Fibroblast of skin of left biceps (primary cell): ENCODE results near the gene MAT2B.
"Not testable (repeated sequence)": the region's sequence is repeated elsewhere in the genome, so short reads cannot be mapped to it uniquely, and the experiment has no call there.

Experiments used
- DNase-seq, 2 experiments: peaks; one replicate each; pipeline ENCODE4 v3.0.0-alpha.2; 2013; ENCODE audit warnings: low read depth in 2 of 2

The MAT2B gene

DNA sequence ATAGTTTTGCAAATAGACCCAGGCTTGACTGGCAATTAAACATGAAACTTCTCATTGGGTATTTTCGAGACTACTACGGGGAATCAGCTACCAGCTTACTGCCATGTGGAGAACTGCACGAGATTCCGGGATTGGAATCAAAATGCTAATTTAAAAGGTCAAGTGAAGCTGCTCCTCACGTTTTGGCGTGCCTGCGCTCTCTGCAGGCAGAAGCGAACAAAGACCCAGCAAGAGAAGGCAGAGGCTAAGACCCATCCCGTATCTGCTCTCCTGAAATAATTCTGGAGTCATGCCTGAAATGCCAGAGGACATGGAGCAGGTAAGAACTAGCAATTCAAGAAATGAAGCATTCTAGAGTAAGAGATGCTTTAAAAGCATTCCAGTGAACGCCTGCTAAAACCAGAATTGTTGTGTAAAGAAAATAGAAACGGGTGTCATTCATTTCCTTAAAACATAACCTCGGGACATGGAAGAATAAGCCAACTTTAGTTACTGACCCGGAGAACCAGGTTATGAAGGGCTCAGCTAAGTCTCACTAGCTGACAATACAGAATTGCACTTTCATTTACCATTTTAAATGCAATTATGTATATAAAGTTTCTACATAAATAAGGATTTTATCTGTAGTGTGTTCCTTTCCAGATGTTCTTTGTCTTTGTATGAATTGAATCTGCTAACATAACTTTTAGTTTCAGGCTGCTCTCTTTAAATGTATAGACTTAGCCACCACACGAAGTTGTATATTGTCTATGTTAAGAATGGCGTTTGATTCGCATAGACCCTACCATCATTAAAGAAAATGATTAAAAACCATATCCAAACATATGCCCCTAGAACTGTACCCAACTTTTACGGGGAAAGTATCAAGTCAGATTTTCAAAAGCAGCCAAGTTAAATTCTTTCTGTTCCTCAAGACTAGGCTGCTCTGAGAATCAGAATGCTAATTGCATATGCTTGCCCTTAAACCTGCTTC lies 2.0 kb upstream of the MAT2B start:
- peak; percentile 54 for DNase-seq

DNA sequence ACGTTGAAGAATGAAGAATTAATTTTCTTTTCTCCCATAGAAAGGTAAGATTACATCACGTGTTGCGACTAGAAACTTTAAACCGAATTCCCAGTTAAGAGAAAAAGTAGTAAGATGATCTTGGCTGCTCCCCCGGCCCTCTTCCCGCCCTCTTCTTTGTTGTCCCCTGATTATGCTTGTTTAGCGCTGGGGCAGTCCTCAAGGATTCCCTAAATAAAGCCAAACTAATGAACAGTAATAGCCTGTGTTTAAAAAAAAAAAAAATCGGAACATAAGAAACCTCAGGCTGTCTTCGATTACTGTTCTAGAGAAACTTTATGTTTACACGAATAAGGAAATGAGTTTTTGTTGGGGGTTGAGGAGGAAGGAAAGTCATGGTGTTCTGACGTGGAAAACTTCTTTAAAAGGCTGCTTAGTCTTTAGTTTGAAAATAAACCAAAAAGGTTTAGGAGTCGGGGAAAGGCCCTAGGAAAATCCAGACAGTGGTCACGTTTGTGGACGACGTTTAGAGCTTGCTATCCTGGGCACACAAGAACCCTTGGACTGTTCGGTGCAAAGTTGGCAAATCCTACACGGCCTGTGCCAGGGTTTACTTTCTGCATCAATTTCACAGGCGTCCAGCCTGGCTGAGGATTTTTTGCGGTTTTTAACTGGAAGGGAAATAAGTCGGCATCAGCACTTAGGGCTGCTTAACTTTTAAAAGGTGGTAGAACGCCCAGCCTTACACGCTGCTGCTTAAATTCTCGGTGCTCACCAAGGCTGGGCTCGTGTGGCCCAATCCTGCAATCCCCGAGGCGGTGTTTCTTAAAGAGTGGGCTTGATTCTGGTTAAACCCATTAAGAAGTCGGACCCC lies 1.1 kb upstream of the MAT2B start:
- no peak for DNase-seq

DNA sequence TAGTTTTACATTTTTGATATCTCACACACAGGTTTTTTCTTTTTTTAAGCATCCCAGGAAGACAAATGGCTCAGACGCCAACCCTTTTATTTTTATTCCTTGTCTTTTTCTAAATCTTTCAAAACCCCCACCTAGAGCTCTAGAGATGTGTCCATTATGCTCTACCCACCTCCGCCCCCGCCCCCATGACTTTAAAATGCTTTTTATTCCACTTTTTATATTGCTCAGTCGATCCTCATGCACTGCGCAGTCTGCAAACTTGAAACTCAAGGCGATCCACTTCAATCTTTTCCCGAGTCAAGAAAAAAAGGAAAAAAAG lies 411 bp upstream of the MAT2B start:
- no peak for DNase-seq

DNA sequence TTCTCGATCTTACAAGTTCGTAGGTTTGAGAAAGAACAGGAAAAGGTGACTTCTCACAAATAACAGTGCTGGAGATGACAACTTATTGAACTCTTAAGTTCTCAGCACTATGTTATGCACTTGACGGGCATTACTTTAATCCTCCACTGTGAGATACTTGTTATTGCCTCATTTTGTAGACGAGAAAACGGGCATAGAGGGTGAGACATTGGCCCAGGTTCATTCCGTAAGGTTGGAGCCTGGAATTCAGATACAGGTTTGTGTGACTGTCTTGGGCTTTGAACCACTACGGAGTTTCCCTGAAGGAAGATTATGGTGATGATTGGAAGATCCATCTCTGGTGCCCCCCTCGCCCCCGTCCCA lies 657 bp downstream of the MAT2B start:
- DNase-seq: no peak

DNA sequence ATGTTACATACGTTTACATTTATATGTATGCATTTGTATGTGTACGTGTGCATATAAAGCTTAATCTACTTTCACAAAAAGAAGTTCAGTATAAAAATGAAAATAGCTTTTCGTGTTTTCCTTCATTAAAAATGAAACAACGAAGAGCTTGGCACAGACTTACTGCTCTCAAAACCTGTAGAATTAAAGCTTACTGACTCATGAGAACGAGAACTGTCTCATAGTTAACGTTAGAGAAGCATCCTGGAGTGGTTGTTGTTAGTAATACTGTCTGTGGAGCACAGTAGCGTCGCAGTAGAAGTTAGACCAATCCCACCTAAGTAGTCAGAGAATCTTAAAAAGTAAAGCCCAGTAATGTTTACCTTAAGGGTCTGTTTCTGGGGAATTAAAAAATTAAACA lies 1.3 kb downstream of the MAT2B start:
- no peak for DNase-seq

DNA sequence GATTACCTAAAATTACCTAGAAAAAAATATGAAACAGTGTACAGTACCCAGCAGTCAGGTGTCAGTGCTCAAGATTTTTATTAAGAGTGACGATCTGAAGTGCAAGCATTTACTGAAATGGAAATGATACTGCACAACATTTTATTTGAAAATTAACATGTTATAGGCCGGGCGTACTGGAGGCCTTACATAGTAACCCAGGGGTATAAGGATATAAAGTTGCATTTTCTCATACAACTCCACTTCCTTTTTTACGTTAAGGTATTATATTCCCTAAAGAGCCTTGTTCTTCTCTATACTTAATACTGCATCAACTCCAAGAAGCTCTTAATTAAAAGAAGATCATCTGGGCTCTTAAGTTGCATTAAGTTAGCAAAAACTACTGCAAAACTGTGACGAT lies 3.3 kb downstream of the MAT2B start:
- no peak for DNase-seq

DNA sequence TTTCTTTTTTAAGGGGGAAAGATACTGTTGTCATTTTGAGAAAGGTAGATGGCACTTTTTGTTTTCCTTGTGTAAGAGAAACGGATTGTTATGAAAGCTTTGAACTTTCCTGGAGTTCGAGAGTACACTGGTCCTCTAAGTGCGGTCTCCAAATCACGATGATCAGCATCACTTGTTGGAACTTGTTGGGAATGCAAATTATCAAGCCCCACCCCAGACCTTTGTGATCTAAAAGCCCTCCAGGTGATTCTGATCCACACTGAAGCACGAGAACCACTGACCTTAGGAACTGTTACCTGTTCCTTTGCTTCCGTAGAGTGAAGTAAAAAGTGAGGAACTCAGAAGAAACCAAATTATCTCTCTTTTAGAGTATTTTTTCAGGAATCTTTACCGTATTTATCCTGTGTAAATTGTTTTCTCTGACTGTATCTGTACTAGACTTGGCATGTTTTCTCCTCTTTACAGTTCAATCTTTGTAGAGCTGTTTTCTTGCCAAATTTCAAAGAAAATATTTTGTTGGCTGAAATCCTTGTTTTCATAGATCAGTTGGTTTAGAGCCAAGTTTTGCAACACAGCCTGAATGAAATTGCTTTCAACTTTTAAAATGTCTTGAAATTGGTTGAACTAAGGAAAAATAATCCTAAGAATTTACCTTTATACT lies 4.0 kb downstream of the MAT2B start:
- peak in 1 of 2 experiments; percentile 66 for DNase-seq

DNA sequence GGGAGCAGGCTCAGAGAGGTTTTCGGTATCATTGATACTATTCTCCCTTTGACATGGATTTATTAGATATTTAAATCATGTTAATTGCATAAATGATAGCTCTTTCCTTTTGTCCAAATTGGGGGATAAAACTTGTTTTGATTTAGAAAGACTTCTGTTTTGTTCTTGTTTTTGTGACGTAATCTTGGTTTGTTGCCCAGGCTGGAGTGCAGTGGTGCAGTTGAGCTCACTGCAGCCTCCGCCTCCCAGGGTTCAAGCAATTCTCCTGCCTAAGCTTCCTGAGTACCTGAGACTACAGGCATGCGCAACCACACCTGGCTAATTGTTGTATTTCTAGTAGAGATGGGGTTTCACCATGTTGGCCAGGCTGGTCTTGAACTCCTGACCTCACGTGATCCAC lies 7.1 kb downstream of the MAT2B start:
- DNase-seq: no peak

DNA sequence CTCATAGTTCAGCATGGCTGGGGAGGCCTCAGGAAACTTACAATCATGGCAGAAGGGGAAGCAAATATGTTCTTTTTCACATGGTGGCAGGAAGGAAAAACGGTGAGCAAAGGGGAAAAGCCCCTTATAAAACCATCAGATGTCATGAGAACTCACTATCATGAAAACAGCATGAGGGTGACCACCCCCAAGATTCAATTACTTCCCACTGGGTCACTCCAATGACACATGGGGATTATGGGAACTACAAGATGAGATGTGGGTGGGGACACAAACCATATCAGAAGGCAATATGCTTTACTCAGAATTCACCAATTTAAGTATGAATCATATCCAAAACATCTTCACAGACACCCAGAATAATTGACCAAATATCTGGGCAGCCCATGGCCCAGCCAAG lies 19.7 kb downstream of the MAT2B start:
- no peak for DNase-seq

DNA sequence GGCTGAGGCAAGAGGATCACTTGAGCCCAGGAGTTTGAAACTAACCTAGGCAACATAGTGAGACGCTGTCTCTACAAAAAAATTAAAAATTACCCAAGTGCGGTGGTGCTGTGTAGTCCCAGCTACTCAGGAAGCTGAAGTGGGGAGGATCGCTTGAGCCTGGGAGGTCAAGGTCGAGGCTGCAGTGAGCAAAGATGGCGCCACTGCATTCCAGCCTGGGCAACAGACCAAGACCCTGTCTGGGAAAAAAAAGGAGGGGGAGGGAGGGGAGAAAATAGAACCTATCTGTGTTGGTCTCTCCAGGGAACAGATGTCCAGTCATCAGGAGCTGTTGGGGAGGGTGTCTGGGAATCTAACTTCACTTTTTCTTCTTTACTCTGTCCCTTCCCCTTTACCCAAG lies 24.3 kb downstream of the MAT2B start:
- no peak for DNase-seq

DNA sequence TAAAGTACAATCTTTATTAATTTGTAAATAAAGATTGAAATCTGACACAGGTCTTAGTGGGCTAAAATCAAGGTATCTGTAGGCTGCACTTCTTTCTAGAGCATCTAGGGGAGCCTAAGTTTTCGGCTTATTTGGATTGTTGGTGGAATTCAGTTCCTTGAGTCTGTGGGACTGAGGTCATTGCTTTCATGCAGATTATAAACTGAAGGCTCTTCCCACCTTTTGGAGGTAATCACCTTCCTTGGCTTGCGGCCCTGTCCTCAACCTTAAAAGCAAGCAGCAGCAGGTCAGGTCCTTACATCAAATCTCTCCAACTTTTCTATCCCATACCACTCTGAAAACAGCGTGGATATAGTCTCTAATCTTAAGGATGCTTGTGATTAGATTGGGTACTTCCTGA lies 25.9 kb downstream of the MAT2B start:
- DNase-seq: no peak

DNA sequence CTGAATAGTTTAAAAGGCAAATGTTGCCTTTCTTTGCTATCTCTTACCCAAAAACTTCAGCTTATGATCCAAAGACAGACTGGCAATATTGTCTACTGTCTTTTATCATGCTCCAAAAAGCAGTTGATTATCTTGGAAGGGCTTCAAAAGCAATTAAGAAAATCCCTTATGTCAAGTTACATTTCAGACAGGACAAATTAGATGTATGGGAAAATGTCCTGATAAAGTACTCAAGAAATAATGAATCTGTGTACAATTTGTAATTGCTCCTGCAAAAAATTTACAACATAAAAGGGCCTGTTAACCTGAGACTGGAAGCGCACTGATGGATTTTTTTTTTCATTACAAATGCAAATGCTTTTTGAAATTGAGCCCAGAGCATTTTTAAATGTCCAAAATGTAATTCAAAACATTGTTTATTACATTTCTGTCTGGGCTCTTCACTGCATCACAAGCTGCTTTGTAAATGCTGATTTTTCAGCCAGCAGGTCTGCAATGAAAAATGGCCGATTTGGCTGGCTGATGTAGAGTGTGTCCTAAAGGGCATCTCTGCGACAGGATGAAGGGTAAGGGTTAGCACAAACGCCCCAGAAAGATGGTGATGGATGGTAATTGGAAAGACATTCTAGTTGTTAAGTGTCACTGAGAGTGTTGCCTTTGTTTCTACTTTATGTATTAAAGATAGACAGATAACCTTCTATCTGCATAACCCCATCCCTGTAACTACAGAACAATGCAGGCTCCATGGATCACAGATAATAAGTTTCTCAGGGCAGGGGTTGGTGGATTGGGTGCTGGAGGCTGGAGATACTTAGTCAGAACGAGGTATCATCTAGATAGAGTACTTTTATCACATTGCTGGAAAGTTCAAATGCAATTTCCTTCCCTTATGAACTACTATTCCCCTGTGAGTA lies 27.0 kb downstream of the MAT2B start:
- no peak for DNase-seq

DNA sequence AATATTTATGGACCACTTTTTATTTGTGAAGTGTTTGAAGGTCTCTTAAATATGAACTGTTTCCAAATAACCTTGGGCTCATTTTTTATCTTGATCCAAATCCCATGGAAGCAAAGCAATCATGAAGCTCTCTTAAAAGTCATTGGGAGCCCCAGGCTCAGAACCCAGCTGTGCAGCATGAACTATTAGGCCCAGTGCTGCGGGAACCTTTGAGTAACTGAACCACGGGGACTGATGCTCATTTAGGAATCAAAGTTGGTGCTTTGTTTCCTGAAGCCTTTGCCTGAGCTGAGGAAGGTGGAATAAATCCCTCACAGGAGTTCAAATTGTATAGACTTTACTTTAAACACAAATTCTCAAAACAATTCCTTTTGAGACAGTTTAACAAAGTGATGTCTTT lies 27.8 kb downstream of the MAT2B start:
- DNase-seq: no peak

DNA sequence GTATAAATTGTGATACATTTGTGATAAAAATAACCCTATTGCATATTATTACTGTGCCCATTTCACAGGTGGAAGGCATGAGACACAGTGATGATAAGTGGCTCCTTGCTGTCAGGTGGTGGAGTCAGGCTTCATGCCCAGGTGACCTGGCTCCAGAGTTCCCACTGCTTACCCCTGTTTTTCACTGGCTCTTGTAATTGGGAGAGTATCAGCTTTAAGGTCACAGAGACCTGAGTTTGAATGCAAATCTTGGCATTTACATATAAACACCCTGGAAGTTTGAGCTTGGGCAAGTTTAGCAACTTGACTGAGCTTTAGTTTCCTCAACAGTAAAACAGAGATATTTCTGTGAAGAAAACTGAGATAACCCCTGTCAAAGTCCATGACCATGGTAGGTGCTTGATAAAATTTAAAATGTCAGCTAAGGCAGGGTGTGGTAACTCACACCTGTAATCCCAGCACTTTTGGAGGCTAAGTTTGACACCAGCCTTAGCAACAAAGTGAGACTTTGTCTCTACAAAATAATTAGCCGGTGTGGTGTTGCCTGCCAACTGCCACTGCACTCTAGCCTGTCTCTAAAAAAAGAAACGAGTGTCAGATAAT lies 29.2 kb downstream of the MAT2B start:
- DNase-seq: no peak

DNA sequence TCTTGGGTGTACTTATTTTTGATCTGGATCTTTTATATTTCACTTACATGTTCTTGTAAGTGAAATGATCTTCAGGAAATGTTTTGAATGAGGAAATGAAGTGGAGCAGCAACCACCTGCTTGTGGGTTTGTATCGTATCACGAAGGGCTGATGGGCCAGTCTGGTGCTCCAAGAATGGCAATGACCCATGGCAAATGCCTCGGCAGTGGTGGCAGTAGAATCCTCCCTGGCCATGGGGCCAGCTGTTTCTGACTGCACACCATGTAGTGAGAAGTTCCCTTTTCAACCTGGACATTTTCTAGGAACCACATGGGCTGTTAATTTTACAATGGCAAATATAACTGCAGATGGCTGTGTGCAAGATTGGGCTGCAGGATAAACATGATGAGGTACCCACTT lies 29.9 kb downstream of the MAT2B start:
- no peak for DNase-seq

DNA sequence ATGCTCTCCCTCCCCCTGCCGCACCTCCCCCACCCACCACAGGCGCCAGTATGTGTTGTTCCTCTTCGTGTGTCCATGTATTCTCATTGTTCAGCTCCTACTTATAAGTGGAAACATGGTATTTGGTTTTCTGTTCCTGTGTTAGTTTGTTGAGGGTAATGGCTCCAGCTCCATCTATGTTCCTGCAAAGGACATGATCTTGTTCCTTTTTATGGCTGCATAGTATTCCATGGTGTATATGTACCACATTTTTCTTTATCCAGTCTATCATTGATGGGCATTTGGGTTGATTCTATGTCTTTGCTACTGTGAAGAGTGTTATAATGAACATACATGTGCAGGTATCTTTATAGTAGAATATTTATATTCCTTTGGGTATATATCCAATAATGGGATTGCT lies 31.0 kb downstream of the MAT2B start:
- DNase-seq: not testable (repeated sequence)

DNA sequence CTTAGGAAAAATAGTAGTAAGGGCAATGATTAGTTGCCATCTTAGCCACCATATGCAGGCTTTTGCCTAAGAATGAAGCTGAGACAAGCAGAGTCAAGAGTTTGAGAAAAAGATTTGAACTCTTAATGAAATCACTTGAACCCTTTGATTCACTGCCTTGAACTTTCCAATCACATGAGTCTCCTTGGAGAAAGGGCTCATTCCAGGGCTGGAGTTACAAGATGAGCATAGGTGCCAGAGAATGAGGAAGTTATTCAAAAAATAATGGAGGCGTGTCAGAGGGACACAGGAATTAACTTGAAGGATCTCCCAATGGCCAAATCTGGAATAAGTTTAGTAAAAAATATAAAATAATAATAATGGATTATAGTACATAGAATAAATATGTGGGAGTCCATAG lies 35.3 kb downstream of the MAT2B start:
- DNase-seq: no peak

DNA sequence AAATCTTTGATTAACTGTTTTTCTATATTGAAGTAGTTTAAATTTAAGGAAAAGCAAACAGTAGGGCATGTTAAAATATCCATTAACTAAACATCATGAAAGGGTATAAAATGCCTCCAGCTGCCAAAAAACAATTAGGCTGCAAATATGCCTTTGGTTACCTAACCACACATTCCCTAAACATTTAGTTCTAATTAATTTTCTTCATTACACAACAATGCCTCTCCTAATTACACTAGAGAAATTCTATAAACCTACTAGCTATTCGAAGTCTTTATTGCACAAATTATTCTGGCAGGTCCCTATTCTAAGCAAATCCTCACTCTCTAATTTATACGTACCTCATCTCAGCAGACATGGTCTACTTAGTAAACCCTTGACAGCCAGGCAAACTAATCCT lies 37.4 kb downstream of the MAT2B start:
- no peak for DNase-seq

DNA sequence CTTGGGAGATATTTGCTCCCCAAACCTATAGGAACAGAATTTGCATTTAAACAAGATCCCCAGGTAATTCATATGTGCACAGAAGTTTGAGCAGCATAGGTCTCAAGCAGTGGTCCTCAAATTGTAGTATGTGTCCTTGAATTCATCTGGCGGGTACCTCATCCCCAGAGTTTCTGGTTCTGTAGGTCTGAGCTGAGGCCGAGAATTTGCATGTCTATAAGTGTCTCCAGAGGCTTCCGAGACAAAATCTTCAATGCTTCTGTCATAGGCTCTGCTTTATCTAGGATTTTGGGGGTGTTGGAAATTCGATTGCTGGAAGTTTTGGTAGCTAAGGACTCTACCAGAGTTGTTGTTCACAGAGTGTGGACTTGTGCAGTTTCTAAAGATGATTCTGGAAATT lies 38.6 kb downstream of the MAT2B start:
- no peak for DNase-seq

DNA sequence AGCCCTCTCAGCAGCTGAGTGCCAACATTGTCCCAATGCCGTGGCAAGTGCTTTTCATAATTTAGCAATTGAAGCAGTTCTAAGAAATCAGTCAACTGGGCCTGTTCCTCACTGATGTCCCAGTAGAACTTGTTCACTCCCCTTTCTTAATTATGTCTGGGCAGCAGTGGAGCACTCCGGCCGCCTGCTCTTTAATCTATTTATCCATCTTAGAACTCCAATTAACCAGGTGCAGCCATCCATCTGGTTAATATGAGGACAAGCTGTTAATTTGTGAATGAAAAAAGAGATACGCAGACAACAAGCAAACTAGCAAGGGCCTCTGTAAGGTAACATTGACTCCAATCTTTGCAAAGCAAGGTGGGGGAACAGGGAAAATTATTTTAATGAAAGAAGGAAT lies 39.4 kb downstream of the MAT2B start:
- DNase-seq: no peak

DNA sequence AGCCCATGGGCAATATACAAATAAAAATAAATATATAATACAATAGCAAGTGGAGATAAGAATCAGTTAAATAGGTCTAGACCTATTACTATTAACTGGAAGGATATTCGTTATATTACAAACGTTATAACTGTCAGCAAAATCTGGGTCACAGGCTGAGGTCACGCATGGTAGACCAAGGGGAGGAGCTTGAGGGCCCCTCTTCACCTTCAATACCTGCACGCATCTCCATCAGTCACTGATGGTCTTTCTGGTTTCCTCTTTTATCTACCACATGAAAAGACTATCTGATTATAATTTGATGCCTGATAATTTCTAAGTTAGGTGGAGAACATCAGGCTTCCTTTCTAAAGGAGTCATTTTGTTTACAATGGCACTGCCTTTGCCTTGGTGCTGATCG lies 43.2 kb downstream of the MAT2B start:
- DNase-seq: no peak
